Measurements from ENCODE around the gene C3orf49. TPM values are rescaled to one million over a fixed set of nuclear protein-coding genes. Genes with fewer than 3 reads are reported as not detected.

C3orf49 gene
- total RNA-seq, 1 experiment from 2014 or later: not detected

DNA sequence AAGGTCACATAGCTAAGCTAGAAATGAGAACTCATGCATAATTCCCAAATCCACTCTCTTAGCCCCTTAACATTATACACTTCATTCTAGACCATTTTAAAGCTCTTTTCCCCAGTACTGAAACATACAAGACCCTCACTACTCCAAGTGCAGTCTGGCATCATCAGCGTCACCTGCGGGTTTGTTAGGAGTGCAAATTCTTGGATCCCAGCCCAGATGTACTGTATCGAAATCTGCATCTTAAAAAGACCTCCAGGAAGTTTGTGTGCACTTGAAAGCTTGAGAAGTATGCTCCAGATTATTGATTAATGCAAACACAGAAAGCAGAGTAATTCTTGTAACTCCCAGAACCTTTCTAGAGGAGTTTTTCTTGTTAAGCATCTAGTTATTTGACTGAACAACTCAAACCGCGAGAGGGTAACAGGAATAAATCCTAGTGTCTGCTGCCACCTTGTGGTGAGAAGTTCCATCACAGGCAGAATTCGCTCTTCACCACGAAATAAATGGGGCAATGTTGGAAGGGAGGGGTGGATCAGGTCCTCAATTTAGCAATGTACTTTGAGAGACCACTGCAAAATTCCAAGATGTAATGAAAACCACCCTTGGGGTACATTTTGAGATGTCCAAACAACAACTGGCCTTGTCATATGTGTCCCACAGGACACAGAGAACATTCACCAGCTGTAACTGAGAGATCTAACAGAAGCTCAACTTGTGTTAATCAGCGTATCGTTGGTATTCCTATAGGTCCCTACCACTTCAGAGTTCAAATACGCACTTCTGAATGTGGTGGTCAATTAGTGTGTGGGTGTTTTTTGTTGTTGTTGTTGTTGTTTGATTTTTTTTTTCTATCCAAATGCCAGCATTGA, 583 bp upstream of the C3orf49 start:
- Histone ChIP-seq H3K9me3 (replicated peaks) (no peaks in the 10 kb centered on the region), H3K4me3 (no peak overlapping the region), H3K36me3 (no peaks in the 10 kb centered on the region), H3K27me3 (replicated peaks) (no peaks in the 10 kb centered on the region), H3K27ac (no peak overlapping the region), H3K4me1 (replicated peaks) (peaks cover 4% of the 10 kb centered on the region)
- DNase-seq (ENCODE audit: low read depth in 1 of 2, low spot score in 2 of 2): peak; percentile 48 to 54

DNA sequence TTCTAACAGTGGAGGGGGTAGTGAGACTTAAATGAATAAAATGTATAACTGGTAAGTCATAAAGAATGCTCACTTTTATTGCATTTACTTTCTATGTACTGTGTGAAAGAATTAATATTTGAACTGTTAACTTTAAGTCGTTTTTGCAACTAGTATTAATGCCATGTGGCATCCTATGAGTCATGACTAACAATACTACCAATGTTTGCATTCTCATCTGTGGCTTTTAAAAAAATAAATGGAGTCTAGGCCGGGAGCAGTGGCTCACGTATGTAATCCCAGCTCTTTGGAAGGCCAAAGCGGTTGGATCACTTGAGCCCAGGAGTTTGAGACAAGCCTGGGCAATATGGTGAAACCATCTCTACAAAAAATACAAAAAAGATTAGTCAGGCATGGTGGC, 5.2 kb downstream of the C3orf49 start:
- DNase-seq (ENCODE audit: low read depth in 1 of 2, low spot score in 2 of 2): peak; percentile 75 to 80
- Histone ChIP-seq H3K27ac (peak overlapping the region; percentile 44), H3K9me3 (replicated peaks) (no peaks in the 10 kb centered on the region), H3K27me3 (replicated peaks) (no peaks in the 10 kb centered on the region), H3K4me1 (replicated peaks) (peaks cover 27% of the 10 kb centered on the region), H3K36me3 (no peaks in the 10 kb centered on the region; the same call in 1 of the 2 replicates), H3K4me3 (no peak overlapping the region)

DNA sequence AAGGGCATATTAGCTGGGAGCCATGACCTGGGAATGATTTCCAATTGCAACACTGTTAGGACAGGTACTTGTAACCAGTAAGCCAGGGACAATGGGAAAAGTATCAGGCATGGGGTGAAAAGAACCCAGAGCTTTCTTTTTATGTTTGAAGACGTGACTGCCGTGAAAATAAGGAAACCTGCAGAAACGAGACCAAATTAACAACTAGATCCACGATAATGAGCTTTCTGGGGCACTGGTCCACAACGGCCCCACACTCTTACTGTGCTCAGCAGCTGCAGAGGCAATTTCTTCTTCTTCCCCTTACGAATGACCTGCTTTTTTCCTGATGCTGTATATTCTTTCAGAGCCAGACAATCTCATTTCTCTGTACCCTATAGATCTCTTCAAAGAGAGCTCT, 11.4 kb downstream of the C3orf49 start:
- no peak overlapping the region for H3K4me3 ChIP-seq
- H3K9me3 ChIP-seq (replicated peaks): no peaks in the 10 kb centered on the region
- H3K27ac ChIP-seq: no peak overlapping the region
- DNase-seq (ENCODE audit: low read depth in 1 of 2, low spot score in 2 of 2): no peak
- peaks cover 6% of the 10 kb centered on the region for H3K4me1 ChIP-seq (replicated peaks)
- peaks cover 32% of the 10 kb centered on the region for H3K36me3 ChIP-seq
- no peaks in the 10 kb centered on the region for H3K27me3 ChIP-seq (replicated peaks)

DNA sequence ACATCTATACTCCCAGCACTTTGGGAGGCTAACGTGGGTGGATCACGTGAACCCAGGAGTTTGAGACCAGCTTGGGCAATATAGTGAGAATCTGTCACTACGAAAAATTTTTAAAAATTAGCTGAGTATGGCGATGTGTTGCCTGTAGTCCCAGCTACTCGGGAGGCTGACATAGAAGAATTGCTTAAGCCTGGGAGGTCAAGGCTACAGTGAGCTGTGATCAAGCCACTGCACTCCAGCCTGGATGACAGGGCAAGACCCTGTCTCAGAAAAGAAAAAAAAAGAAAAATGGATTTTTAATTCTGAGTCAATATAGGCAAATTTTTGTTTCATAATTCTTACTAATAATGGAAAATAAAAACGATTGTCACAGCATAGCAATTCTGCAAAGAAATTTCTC, 13.3 kb downstream of the C3orf49 start:
- Histone ChIP-seq H3K27me3 (replicated peaks) (no peaks in the 10 kb centered on the region), H3K4me3 (no peak overlapping the region), H3K27ac (no peak overlapping the region), H3K36me3 (peaks cover 32% of the 10 kb centered on the region), H3K9me3 (replicated peaks) (no peaks in the 10 kb centered on the region), H3K4me1 (replicated peaks) (no peaks in the 10 kb centered on the region)
- no peak for DNase-seq (ENCODE audit: low read depth in 1 of 2, low spot score in 2 of 2)

DNA sequence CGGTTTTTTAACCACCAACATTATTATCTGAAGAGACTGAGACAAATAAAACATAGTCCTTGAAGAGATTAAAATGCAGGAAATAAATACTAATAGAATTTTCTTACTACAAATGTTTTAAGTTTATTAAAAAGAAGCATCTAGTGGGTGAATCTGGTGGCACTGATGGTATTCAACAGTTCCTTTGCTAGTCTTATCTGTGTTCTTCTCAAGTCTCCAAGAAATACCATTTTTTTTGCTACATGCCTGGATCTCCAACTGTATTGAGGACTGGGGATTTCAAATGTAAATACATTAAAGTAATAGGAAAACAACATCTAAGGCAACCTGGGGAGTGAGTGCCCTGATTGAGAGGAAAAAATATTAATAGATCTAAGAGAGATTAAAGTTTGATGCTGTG, 22.6 kb downstream of the C3orf49 start:
- H3K4me1 ChIP-seq (replicated peaks): no peaks in the 10 kb centered on the region
- no peak overlapping the region for H3K4me3 ChIP-seq
- peaks cover 8% of the 10 kb centered on the region; the same call in 1 of the 2 replicates for H3K36me3 ChIP-seq
- DNase-seq (ENCODE audit: low read depth in 1 of 2, low spot score in 2 of 2): no peak
- no peaks in the 10 kb centered on the region for H3K27me3 ChIP-seq (replicated peaks)
- no peaks in the 10 kb centered on the region for H3K9me3 ChIP-seq (replicated peaks)
- no peak overlapping the region for H3K27ac ChIP-seq

DNA sequence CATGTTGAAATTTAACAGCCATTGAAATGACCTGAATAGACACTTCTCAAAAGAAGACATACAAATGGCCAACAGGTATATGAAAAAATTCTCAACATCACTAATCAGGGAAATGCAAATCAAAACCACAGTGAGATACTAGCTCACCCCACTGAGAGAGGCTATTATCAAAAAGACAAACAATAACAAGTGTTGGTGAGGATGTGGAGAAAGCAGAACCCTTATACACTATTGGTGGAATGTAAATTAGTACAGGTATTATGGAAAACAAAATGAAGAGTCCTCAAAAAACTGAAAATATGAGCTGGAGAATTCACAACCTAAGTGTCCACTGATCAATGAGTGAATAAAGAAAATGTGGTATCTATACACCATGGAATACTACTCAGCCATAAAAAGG, 23.0 kb downstream of the C3orf49 start:
- peaks cover 8% of the 10 kb centered on the region; the same call in 1 of the 2 replicates for H3K36me3 ChIP-seq
- no peaks in the 10 kb centered on the region for H3K27me3 ChIP-seq (replicated peaks)
- no peak for DNase-seq (ENCODE audit: low read depth in 1 of 2, low spot score in 2 of 2)
- H3K4me1 ChIP-seq (replicated peaks): no peaks in the 10 kb centered on the region
- H3K4me3 ChIP-seq: no peak overlapping the region
- no peaks in the 10 kb centered on the region for H3K9me3 ChIP-seq (replicated peaks)
- no peak overlapping the region for H3K27ac ChIP-seq

DNA sequence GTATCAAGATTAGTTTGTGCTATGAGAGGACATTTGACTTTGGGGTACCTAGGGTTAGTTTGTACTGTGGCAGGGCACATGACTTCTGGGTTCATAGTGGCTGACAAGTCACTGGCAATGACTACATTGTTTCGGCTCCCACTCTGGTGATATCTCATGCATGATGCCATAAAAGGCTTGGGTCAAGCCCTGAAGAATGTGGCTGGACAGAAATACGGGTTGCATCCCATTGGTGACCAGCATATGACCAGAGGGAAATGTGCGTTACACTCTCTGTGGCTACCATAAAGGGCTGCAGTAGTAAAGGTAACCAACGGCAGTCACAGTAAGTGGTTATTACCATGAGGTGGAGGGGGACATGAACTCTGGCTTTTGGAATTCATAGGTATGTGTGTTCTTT, 26.1 kb downstream of the C3orf49 start:
- Histone ChIP-seq H3K4me1 (replicated peaks) (no peaks in the 10 kb centered on the region), H3K9me3 (replicated peaks) (no peaks in the 10 kb centered on the region), H3K36me3 (peaks cover 5% of the 10 kb centered on the region; the same call in 1 of the 2 replicates), H3K27me3 (replicated peaks) (no peaks in the 10 kb centered on the region), H3K4me3 (no peak overlapping the region), H3K27ac (no peak overlapping the region)
- DNase-seq (ENCODE audit: low read depth in 1 of 2, low spot score in 2 of 2): no peak

DNA sequence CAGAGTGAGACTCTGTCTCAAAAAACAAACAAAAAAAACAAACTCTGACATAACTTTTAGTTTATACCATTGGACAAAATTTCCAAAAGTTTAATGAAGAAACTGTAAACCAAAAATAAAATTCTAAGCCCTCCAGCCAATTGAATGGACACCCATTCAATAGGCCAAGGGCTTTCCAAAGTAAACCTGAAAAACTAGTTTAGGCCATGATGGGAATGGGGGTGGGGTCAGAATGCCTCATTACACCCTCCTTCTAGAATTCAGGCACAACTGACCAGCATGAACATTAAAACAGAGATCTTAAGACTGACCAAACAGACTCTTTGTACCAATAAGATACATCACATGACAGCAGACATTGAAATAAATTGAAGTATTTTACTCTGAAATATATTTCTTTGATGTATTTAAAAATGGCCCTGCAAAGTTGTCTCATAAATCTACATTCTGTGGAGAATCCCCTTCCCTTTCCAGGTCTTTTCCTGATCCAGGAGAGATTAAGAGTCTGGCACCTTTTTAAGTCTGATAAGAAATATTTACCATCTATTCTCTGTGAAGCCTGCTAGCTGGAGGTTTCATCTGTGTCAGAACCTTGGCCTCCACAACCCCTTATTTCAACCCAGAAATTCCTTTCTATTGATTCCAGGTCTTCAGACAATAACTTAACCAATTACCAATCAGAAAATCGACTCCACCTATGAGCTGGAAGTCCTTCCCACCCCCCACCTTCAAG, 28.8 kb downstream of the C3orf49 start:
- H3K4me1 ChIP-seq (replicated peaks): no peaks in the 10 kb centered on the region
- H3K27ac ChIP-seq: no peak overlapping the region
- H3K4me3 ChIP-seq: no peak overlapping the region
- no peak for DNase-seq (ENCODE audit: low read depth in 1 of 2, low spot score in 2 of 2)
- peaks cover 3% of the 10 kb centered on the region; the same call in 1 of the 2 replicates for H3K36me3 ChIP-seq
- no peaks in the 10 kb centered on the region for H3K9me3 ChIP-seq (replicated peaks)
- no peaks in the 10 kb centered on the region for H3K27me3 ChIP-seq (replicated peaks)

DNA sequence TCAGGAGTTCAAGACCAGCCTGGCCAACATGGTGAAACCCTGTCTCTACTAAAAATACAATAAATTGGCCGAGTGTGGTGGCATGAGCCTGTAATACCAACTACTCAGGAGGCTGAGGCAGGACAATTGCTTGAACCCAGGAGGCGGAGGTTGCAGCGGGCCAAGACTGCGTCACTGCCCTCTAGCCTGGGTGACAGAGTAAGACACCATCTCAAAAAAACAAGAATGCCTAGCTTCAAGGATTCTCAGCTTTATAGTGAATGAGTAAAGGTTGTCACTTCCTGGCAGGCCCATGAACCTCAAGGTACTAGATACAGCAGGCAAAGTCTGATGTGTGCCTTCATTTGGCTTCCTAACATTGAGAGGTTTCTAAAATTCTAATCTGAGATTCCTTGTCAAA, 30.1 kb downstream of the C3orf49 start:
- H3K4me3 ChIP-seq: no peak overlapping the region
- no peaks in the 10 kb centered on the region for H3K4me1 ChIP-seq (replicated peaks)
- no peaks in the 10 kb centered on the region for H3K27me3 ChIP-seq (replicated peaks)
- H3K9me3 ChIP-seq (replicated peaks): no peaks in the 10 kb centered on the region
- peaks cover 3% of the 10 kb centered on the region; the same call in 1 of the 2 replicates for H3K36me3 ChIP-seq
- H3K27ac ChIP-seq: no peak overlapping the region
- DNase-seq (ENCODE audit: low read depth in 1 of 2, low spot score in 2 of 2): no peak

DNA sequence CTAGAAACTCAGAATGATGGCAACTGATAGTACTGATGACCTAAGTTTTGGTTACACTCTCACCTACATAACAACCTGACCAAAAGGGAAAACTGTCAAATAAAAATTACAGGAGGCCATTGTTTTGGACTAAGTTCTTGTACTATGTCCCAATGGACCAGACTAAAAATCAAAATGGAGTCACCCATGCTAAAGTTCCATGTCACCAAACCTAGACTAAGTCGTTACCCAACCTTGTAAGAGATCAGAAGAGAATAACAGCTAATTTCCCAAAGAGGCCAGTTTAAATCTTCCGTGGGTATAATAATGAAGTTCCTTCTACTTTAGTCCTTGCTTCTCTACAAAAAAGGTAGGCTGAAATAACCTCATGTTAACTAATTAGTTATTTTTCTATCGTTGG, 32.2 kb downstream of the C3orf49 start:
- no peaks in the 10 kb centered on the region for H3K9me3 ChIP-seq (replicated peaks)
- peaks cover 3% of the 10 kb centered on the region; the same call in 1 of the 2 replicates for H3K36me3 ChIP-seq
- H3K27ac ChIP-seq: no peak overlapping the region
- no peaks in the 10 kb centered on the region for H3K27me3 ChIP-seq (replicated peaks)
- no peak for DNase-seq (ENCODE audit: low read depth in 1 of 2, low spot score in 2 of 2)
- no peak overlapping the region for H3K4me3 ChIP-seq
- no peaks in the 10 kb centered on the region for H3K4me1 ChIP-seq (replicated peaks)

DNA sequence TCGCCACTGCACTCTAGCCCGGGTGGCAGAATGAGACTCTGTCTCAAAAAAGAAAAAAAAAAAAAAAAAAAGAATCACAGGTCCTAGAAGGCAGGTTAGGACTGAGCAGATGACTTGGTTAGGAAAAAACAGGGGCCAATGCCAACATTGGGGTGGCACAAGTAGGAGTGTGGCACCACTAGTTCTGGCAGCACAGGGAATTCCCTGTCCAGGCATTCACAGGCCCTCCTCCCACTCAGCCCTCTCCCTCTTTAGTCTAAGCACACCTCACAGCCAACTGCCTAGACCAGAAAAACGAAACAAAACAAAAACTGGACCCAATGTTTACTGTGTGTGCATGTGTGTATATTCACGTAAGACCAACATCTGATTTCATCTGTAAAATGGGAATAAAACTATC, 34.0 kb downstream of the C3orf49 start:
- H3K27me3 ChIP-seq (replicated peaks): no peaks in the 10 kb centered on the region
- H3K36me3 ChIP-seq: peaks cover 3% of the 10 kb centered on the region; the same call in 1 of the 2 replicates
- H3K9me3 ChIP-seq (replicated peaks): no peaks in the 10 kb centered on the region
- H3K27ac ChIP-seq: no peak overlapping the region
- DNase-seq (ENCODE audit: low read depth in 1 of 2, low spot score in 2 of 2): no peak
- H3K4me1 ChIP-seq (replicated peaks): peaks cover 13% of the 10 kb centered on the region
- no peak overlapping the region for H3K4me3 ChIP-seq

DNA sequence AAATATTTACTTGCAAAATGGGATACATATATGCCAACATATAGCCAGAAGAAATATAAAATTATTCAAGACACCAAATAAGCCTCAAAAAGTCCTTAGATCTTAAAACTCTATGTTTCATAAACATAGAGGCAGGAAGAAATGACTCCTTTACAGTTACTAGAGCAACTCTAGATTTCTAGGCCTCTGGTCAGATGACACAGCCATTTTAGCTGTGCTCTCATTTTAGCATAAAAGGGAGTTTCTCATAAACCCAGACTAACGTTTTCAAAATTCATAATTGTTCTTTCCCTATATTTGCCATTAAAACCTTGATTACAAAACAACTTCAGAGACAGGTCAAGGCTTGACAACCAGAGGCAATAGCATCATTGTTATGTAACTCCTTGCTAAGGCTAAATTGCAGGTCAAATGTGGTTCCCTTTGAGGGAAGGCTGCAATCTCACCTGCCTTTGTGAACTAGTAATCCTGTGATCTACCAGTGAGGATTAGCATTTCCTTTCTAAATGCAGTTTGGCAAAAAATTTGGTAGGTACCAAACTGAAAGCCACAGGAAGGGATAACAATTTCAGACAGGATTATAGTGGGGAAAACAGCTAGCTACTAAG, 36.3 kb downstream of the C3orf49 start:
- Histone ChIP-seq H3K4me1 (replicated peaks) (peaks cover 13% of the 10 kb centered on the region), H3K36me3 (peaks cover 3% of the 10 kb centered on the region; the same call in 1 of the 2 replicates), H3K27ac (no peak overlapping the region), H3K9me3 (replicated peaks) (no peaks in the 10 kb centered on the region), H3K4me3 (no peak overlapping the region), H3K27me3 (replicated peaks) (no peaks in the 10 kb centered on the region)
- no peak for DNase-seq (ENCODE audit: low read depth in 1 of 2, low spot score in 2 of 2)

DNA sequence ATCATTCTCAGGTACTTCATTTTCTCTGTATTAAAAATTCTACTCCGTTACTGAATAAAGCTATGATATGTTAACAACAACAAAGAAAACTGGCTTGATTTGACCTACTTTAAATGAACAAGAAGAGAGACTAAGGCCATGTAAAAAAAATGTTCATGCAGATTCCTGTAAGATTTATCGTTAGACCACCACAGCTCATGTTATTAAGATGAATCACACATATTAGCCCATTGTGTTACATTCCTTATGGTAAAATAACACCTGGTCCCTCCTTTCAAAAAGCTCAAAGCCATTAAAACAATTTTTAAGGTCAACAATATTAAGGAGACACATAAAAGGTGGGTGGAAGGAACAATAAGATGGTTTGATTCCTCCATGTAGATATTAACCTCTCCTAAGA, 38.2 kb downstream of the C3orf49 start:
- H3K4me3 ChIP-seq: no peak overlapping the region
- no peaks in the 10 kb centered on the region for H3K27me3 ChIP-seq (replicated peaks)
- DNase-seq (ENCODE audit: low read depth in 1 of 2, low spot score in 2 of 2): no peak
- no peaks in the 10 kb centered on the region; the same call in 1 of the 2 replicates for H3K36me3 ChIP-seq
- H3K9me3 ChIP-seq (replicated peaks): no peaks in the 10 kb centered on the region
- no peak overlapping the region for H3K27ac ChIP-seq
- peaks cover 15% of the 10 kb centered on the region for H3K4me1 ChIP-seq (replicated peaks)

DNA sequence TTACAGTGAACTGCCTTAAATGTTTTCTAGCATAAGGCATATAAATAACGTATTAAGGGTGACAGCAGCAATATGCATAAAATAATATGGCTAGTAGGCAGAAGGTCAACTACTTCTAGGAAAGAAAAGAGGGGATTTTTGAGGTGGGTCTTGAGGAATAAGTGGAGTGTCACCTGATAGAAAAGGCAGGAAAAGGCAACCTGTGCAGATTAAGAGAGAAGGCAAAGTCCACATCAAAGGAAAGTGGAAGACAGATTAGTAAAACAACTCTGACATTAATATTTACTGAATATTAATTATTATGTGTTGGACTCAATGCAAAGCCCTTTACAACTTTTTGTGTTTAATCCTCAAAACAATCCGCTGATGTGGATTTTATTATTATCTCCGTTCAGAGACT, 41.7 kb downstream of the C3orf49 start:
- no peak overlapping the region for H3K4me3 ChIP-seq
- no peak overlapping the region for H3K27ac ChIP-seq
- H3K27me3 ChIP-seq (replicated peaks): no peaks in the 10 kb centered on the region
- no peak for DNase-seq (ENCODE audit: low read depth in 1 of 2, low spot score in 2 of 2)
- H3K36me3 ChIP-seq: peaks cover 6% of the 10 kb centered on the region
- peaks cover 27% of the 10 kb centered on the region for H3K4me1 ChIP-seq (replicated peaks)
- H3K9me3 ChIP-seq (replicated peaks): 0 out of 2 replicates have a peak, but pooled peaks cover 3% of the 10 kb centered on the region

All from SJSA1 (cell line).